ENCODE data around the gene DCTN3. TPM values are rescaled to one million over a fixed set of nuclear protein-coding genes. Genes with fewer than 3 reads are reported as not detected.

The DCTN3 gene
- total RNA-seq, 1 donor from 2014 or later: 78.6 TPM

- peak overlapping the region; percentile 76 for H3K27ac ChIP-seq
- H3K4me3 ChIP-seq: peak overlapping the region; percentile 73 to 89
- no peaks in the 10 kb centered on the region for H3K36me3 ChIP-seq
- TF ChIP-seq POLR2A (IDR thresholded peaks at IDR 0.05) (no peak), CTCF (IDR thresholded peaks at IDR 0.05) (no peak), POLR2AphosphoS5 (IDR thresholded peaks at IDR 0.05; ENCODE audit: insufficient read depth in 1 of 2, low read depth in 1 of 2) (peak in 1 of 2 donors; percentile 64)
- intact Hi-C loops (cut with DNase I): no loop called here
- H3K9me3 ChIP-seq: no peaks in the 10 kb centered on the region
- peaks cover 35% of the 10 kb centered on the region for H3K4me1 ChIP-seq
- no peak for DNase-seq (ENCODE audit: extremely low spot score in 2 of 2)
- no peaks in the 10 kb centered on the region for H3K27me3 ChIP-seq
Measured at GRCh38 chr9:34638138-34638445, 17.8 kb upstream of the DCTN3 start.

DNA sequence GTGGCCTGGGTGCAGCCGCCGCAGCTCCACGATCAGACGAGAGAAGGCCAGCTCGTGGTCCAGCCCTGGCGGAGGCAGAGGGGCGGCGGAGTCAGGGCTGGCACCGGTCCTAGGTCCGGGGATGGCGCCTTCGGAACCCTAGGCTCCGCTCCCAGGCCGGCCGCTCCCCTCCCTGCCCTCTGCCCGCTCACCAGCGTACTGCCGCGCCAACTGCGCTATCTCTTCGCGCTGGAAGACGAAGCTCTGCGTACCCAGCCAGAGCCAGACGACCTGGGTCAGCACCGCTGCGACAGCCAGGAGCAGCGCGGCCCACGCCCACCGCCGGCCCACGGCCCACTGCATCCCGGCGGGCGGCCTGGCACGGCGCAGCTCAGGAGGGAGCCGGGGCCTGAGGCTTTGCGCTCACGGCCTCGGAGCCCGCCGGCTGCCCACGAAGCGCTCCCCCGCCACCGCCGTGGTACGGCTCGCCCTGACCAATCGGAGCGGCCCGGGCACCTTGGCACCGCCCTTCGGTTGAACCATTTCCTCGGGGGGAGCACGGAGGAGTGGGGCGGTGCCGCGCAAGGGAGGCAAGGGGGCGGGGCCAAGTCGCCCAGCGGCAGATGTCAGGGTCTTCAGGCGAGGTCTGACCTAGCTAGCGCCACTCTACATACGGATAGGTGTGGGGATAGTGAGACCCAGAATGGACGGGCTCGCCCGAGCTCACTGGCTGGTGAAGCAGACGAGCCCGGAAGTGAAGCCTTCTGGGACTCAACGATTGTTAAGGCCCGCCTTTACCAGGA, 17.3 kb upstream of the DCTN3 start, which contains the start of gene SIGMAR1:
SIGMAR1 (minus strand) TSS at position 432 of the 782 bp plus-strand sequence; CDS start at position 342, 90 bp downstream.
- intact Hi-C loops (cut with DNase I): no loop called here
- DNase-seq (ENCODE audit: extremely low spot score in 2 of 2): no peak
- TF ChIP-seq POLR2A (IDR thresholded peaks at IDR 0.05) (peak in 1 of 2 donors; percentile 68), POLR2AphosphoS5 (IDR thresholded peaks at IDR 0.05; ENCODE audit: insufficient read depth in 1 of 2, low read depth in 1 of 2) (peak; percentile 85 to 92), CTCF (IDR thresholded peaks at IDR 0.05) (peak in 1 of 3 experiments; percentile 5)

GRCh38 chr9:34636791-34637355, 16.6 kb upstream of the DCTN3 start:
- no peaks in the 10 kb centered on the region for H3K9me3 ChIP-seq
- DNase-seq (ENCODE audit: extremely low spot score in 2 of 2): no peak
- peak overlapping the region; percentile 76 for H3K27ac ChIP-seq
- H3K4me1 ChIP-seq: peaks cover 35% of the 10 kb centered on the region
- intact Hi-C loops (cut with DNase I): no loop called here
- no peaks in the 10 kb centered on the region for H3K36me3 ChIP-seq
- no peaks in the 10 kb centered on the region for H3K27me3 ChIP-seq
- no peak for TF ChIP-seq POLR2AphosphoS5 (IDR thresholded peaks at IDR 0.05; ENCODE audit: insufficient read depth in 1 of 2, low read depth in 1 of 2)
- no peak for TF ChIP-seq CTCF (IDR thresholded peaks at IDR 0.05)
- no peak for TF ChIP-seq POLR2A (IDR thresholded peaks at IDR 0.05)
- H3K4me3 ChIP-seq: peak overlapping the region; percentile 73 to 89

More for the DNA sequence above, 17.3 kb upstream of the DCTN3 start, which contains the start of gene SIGMAR1:
- H3K9me3 ChIP-seq: no peaks in the 10 kb centered on the region
- peak within 1 kb of the TSS; percentile 76 for H3K27ac ChIP-seq
- no peaks in the 10 kb centered on the region for H3K27me3 ChIP-seq
- no peaks in the 10 kb centered on the region for H3K36me3 ChIP-seq
- H3K4me1 ChIP-seq: peaks cover 35% of the 10 kb centered on the region
- peak within 1 kb of the TSS; percentile 73 to 89 for H3K4me3 ChIP-seq

GRCh38 chr9:34635556-34635955, 15.3 kb upstream of the DCTN3 start:
- no peak for DNase-seq (ENCODE audit: extremely low spot score in 2 of 2)
- TF ChIP-seq POLR2AphosphoS5 (IDR thresholded peaks at IDR 0.05; ENCODE audit: insufficient read depth in 1 of 2, low read depth in 1 of 2) (no peak), POLR2A (IDR thresholded peaks at IDR 0.05) (no peak), CTCF (IDR thresholded peaks at IDR 0.05) (no peak)
- Histone ChIP-seq H3K9me3 (no peaks in the 10 kb centered on the region), H3K4me3 (no peak overlapping the region), H3K27ac (no peak overlapping the region), H3K27me3 (no peaks in the 10 kb centered on the region), H3K4me1 (peaks cover 35% of the 10 kb centered on the region), H3K36me3 (no peaks in the 10 kb centered on the region)
- intact Hi-C loops (cut with DNase I): loop anchor here (2.0 kb wide), 1 partner anchor 23 kb away; the partner anchor contains the start of gene RPP25L

Measured in vagina (tissue), 2 donors.